Measurements from ENCODE around the gene KIF4B.

- TF ChIP-seq, protein P1, sequence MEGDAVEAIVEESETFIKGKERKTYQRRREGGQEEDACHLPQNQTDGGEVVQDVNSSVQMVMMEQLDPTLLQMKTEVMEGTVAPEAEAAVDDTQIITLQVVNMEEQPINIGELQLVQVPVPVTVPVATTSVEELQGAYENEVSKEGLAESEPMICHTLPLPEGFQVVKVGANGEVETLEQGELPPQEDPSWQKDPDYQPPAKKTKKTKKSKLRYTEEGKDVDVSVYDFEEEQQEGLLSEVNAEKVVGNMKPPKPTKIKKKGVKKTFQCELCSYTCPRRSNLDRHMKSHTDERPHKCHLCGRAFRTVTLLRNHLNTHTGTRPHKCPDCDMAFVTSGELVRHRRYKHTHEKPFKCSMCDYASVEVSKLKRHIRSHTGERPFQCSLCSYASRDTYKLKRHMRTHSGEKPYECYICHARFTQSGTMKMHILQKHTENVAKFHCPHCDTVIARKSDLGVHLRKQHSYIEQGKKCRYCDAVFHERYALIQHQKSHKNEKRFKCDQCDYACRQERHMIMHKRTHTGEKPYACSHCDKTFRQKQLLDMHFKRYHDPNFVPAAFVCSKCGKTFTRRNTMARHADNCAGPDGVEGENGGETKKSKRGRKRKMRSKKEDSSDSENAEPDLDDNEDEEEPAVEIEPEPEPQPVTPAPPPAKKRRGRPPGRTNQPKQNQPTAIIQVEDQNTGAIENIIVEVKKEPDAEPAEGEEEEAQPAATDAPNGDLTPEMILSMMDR (IDR thresholded peaks at IDR 0.05; ENCODE audit: low read depth, low read length, poor library complexity, severe bottlenecking), result no peak
- TF ChIP-seq EZH2phosphoT487 (IDR thresholded peaks at IDR 0.05; ENCODE audit: borderline replicate concordance, low read length), result no peak
Observed at GRCh38 chr5:155047818-155048217, 34.3 kb downstream of the KIF4B start.
